ENCODE results near the gene EFCAB12. TPM values are rescaled to one million over a fixed set of nuclear protein-coding genes. Genes with fewer than 3 reads are reported as not detected.

EFCAB12 gene
- total and polyA plus RNA-seq, 2 of the 8 experiments (the other 6 are each of a cell fraction or from before 2014, with no cell fraction given) = 0.60 to 0.99 TPM

DNA sequence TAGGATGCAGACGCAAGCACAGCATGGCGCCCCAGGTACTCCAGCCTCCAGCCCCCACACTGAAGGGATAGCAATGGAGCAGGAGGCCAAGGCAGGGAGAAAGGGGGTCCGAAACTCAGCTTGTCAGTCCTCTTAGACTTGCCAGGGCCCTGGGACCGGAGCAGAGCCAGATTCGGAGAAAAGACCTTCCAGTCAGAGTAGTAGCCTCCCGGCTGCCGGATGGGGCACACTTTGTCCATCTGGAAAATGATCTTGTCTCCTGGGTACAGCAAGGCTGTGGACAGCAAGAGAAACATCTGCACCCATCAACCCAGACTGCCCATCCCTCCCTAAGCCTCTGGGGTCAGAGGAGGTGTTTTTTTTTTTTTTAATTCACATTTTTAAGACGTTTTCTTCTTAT, 24.3 kb downstream of the EFCAB12 start:
- no peak overlapping the region for H2BK20ac ChIP-seq (ENCODE audit: low read length)
- H3K9me3 ChIP-seq (ENCODE audit: insufficient read depth in 2 of 2, low read depth in 1 of 2, low read length in 1 of 2) = no peaks in the 10 kb centered on the region
- CTCF ChIA-PET (ENCODE audit: partially characterized antibody) = interaction anchor here (0.9 to 9.2 kb wide), 4 partner anchors 20 to 80 kb away, joined by 3 to 58 read pairs (median 4); no protein-coding TSS in a partner anchor
- no peak overlapping the region for H2AK5ac ChIP-seq (ENCODE audit: low read depth, low read length)
- no peak overlapping the region for H3K4me3 ChIP-seq (ENCODE audit: extremely low read depth in 1 of 4, insufficient read depth in 2 of 4, low read depth in 3 of 4, low read length in 4 of 4)
- no peak overlapping the region; the same call in 1 of the 2 replicates for H2BK12ac ChIP-seq (ENCODE audit: low read depth, low read length)
- H3K4me1 ChIP-seq (replicated peaks in 1 of 4; ENCODE audit: control insufficient read depth in 3 of 4, insufficient read depth in 4 of 4, low read length in 3 of 4) = no peaks in the 10 kb centered on the region
- H3K18ac ChIP-seq (ENCODE audit: extremely low read depth, low read length) = no peak overlapping the region
- no peak overlapping the region for H3K4me2 ChIP-seq (ENCODE audit: insufficient read depth in 1 of 2, low read depth in 2 of 2, low read length in 2 of 2)
- no peak overlapping the region for H2AFZ ChIP-seq (ENCODE audit: low read length)
- H2BK120ac ChIP-seq (replicated peaks; ENCODE audit: low read depth, low read length) = no peak overlapping the region
- H4K5ac ChIP-seq (ENCODE audit: insufficient read length, low read depth, low read length) = no peak overlapping the region
- peaks cover 0 to 2% of the 10 kb centered on the region in 2 experiments; a peak in 1 of 4 replicates for H3K79me2 ChIP-seq (ENCODE audit: control insufficient read depth in 1 of 2, insufficient read depth in 2 of 2, low read length in 2 of 2)
- FAIRE-seq = no peak
- no peak overlapping the region for H3K27ac ChIP-seq (ENCODE audit: low read depth, low read length)
- 87% methylated on average over 8 of the region's 8 CpGs; no CpG with 5 or more reads in 1 of the 2 experiments for WGBS, 2 experiments (ENCODE audit: extremely low coverage in 1 of 2, insufficient coverage in 1 of 2, insufficient read length in 1 of 2, insufficient replicate concordance in 2 of 2, low coverage in 1 of 2, low lambda C conversion rate in 2 of 2, missing lambda C conversion rate in 1 of 2)
- no peak overlapping the region for H2BK15ac ChIP-seq (ENCODE audit: low read length)
- H3K14ac ChIP-seq (ENCODE audit: insufficient read length) = no peak overlapping the region
- no peak overlapping the region for H4K8ac ChIP-seq (ENCODE audit: extremely low read depth, insufficient read depth, low read length)
- H3K36me3 ChIP-seq (ENCODE audit: control insufficient read depth in 2 of 4, insufficient read depth in 4 of 4, low read length in 3 of 4) = no peaks in the 10 kb centered on the region
- no peak overlapping the region for H4K91ac ChIP-seq (replicated peaks; ENCODE audit: insufficient read length, low read length)
- H3K4ac ChIP-seq (replicated peaks; ENCODE audit: insufficient read length, low read depth, low read length) = no peak overlapping the region
- H3K79me1 ChIP-seq (ENCODE audit: low read depth, low read length) = no peaks in the 10 kb centered on the region
- no peaks in the 10 kb centered on the region; a peak in 1 of 7 replicates for H3K27me3 ChIP-seq (replicated peaks in 1 of 4; ENCODE audit: control insufficient read depth in 3 of 4, extremely low read depth in 1 of 4, insufficient read depth in 3 of 4, low read length in 3 of 4)
- no peak overlapping the region for H3K23ac ChIP-seq (ENCODE audit: insufficient read length)
- no peak overlapping the region for H3K9ac ChIP-seq (replicated peaks in 1 of 4; ENCODE audit: extremely low read depth in 1 of 4, low read depth in 3 of 4, low read length in 3 of 4)
- POLR2A ChIA-PET (ENCODE audit: partially characterized antibody) = interaction anchor here (1.0 to 3.2 kb wide), 2 partner anchors 13 to 25 kb away, joined by 3 to 13 read pairs; partner anchors contain the start of gene EFCAB12
- no peaks in the 10 kb centered on the region; the same call in 1 of the 2 replicates for H3K23me2 ChIP-seq (ENCODE audit: low read depth, low read length)
- no peak for TF ChIP-seq CTBP2 (IDR thresholded peaks at IDR 0.05; ENCODE audit: borderline replicate concordance, insufficient read depth, insufficient read length, low read length)
- TF ChIP-seq POLR2A (IDR thresholded peaks at IDR 0.05; ENCODE audit: control extremely low read depth in 1 of 2, low read depth in 2 of 2, low read length in 2 of 2) = no peak
- TF ChIP-seq, protein P1, sequence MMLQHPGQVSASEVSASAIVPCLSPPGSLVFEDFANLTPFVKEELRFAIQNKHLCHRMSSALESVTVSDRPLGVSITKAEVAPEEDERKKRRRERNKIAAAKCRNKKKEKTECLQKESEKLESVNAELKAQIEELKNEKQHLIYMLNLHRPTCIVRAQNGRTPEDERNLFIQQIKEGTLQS (IDR thresholded peaks at IDR 0.05; ENCODE audit: insufficient read depth, low read depth, low read length) = no peak
- TF ChIP-seq CBX8 (IDR thresholded peaks at IDR 0.05; ENCODE audit: borderline replicate concordance, low read depth, low read length) = no peak
- no peaks in the 10 kb centered on the region for H4K20me1 ChIP-seq (replicated peaks in 1 of 2; ENCODE audit: control insufficient read depth in 1 of 2, insufficient read depth in 2 of 2, low read length in 2 of 2)
- no peak for DNase-seq (ENCODE audit: low read depth in 1 of 2, low spot score in 2 of 2)
- no peak overlapping the region for H3K56ac ChIP-seq (replicated peaks; ENCODE audit: insufficient read length, low read depth, low read length)
- no peak overlapping the region for H2BK5ac ChIP-seq (ENCODE audit: low read depth, low read length)

Measured in H1 (cell line).